Kidney (tissue), 14 donors: Measurements from ENCODE around the gene SORCS3. TPM values are rescaled to one million over a fixed set of nuclear protein-coding genes. Genes with fewer than 3 reads are reported as not detected.

Experiments used
- DNase-seq, 5 donors: peaks; one replicate each; pipeline ENCODE4 v3.0.0-alpha.2; 2013 to 2020
- FAIRE-seq: peaks from 2 replicates; lab custom pipeline; 2012; peaks lifted over from hg19 to GRCh38; lab: Jason Lieb, UNC
- H3K27ac ChIP-seq, 2 donors: one replicate each; pipeline ENCODE4 v1.7.0; 2013; ENCODE audit warnings: low read depth in 2 of 2, low read length in 2 of 2, inconsistent platforms in 1 of 2
- H3K27me3 ChIP-seq: one replicate; pipeline ENCODE4 v1.7.1; 2013; ENCODE audit warnings: low read length, inconsistent platforms; ENCODE audit not compliant: control insufficient read depth, insufficient read depth
- H3K36me3 ChIP-seq, 3 donors: one replicate each; pipeline versions ENCODE4 v1.7.0 to v1.7.1; 2013; ENCODE audit warnings: low read length in 3 of 3, control low read depth in 1 of 3, inconsistent platforms in 1 of 3; ENCODE audit not compliant: insufficient read depth in 3 of 3, control insufficient read depth in 2 of 3
- H3K4me1 ChIP-seq, 3 donors: one replicate each; pipeline versions ENCODE4 v1.7.0 to v1.7.1; 2013; ENCODE audit warnings: low read length in 3 of 3, inconsistent platforms in 1 of 3, low read depth in 1 of 3; ENCODE audit not compliant: control insufficient read depth in 2 of 3, insufficient read depth in 2 of 3
- H3K4me3 ChIP-seq, 3 donors: one replicate each; pipeline versions ENCODE4 v1.7.0 to v1.8.1; 2013; ENCODE audit warnings: low read length in 3 of 3, control low read depth in 1 of 3, inconsistent platforms in 1 of 3
- H3K9ac ChIP-seq, 3 donors: one replicate each; pipeline versions ENCODE4 v1.7.0 to v1.7.1; 2013; ENCODE audit warnings: low read length in 3 of 3, control low read depth in 1 of 3, inconsistent platforms in 1 of 3
- H3K9me3 ChIP-seq, 3 donors: one replicate each; pipeline versions ENCODE4 v1.7.0 to v1.7.1; 2013; ENCODE audit warnings: low read length in 3 of 3, control low read depth in 1 of 3, inconsistent platforms in 1 of 3; ENCODE audit not compliant: control insufficient read depth in 2 of 3, insufficient read depth in 1 of 3
- CTCF ChIP-seq: IDR thresholded peaks from 3 replicates; pipeline ENCODE4 v1.5.1; 2012; ENCODE audit warnings: mild to moderate bottlenecking, moderate library complexity, borderline replicate concordance; ENCODE audit not compliant: insufficient read depth; ENCODE audit errors: extremely low read depth
- intact Hi-C: fragments of 100-400 bp; cut with DNase I; formaldehyde crosslinking; loops from one replicate; pipeline ENCODE4 v1.11.1; 2022
- polyA plus RNA-seq: library from polyadenylated mRNA; stranded (reverse); fragments of 350-450 nt; fragmentation: Illumina TruSeq; extraction: RNeasy Lipid Tissue Mini Kit (QIAGEN cat#74804); gene quantifications from one replicate; pipeline ENCODE4 v1.2.3, GENCODE V29; 2014; ENCODE audit warnings: low read depth, low replicate concordance; ENCODE audit not compliant: insufficient read depth
- total RNA-seq: library from RNA; stranded (reverse); fragmentation: NEBNext Ultra II Directional; extraction: Animal tissue kit (Norgen Biotek cat#: 25700); gene quantifications from one replicate; pipeline ENCODE4 v1.2.1, GENCODE V29; 2021
- donor health status: control.
- donor health status: control.
- donor health status: control.
- donor health status: control.
- donor health status: control.
- donor health status: DM: yes; HTN: yes; CAD: no.
- donor health status: Normal renal cell carcinoma (clear cell type).

The SORCS3 gene
- total and polyA plus RNA-seq, 2 donors from 2014 or later: 0.52 to 1.1 TPM

- FAIRE-seq (no peak), DNase-seq (peak in 4 of 5 donors; percentile 58 to 87 (median 84))
- Histone ChIP-seq H3K27me3 (no peaks in the 10 kb centered on the region), H3K9ac (no peak overlapping the region), H3K27ac (no peak overlapping the region), H3K36me3 (no peaks in the 10 kb centered on the region), H3K9me3 (peaks cover 0 to 7% (median 0%) of the 10 kb centered on the region in 3 donors), H3K4me3 (no peak overlapping the region), H3K4me1 (no peaks in the 10 kb centered on the region)
- TF ChIP-seq CTCF: no peak
- intact Hi-C loops: no loop called here
These were observed 183.4 kb downstream of the SORCS3 start for GRCh38 chr10:104824380-104825006.

GRCh38 chr10:104831272-104831671 is 190.2 kb downstream of the SORCS3 start:
- H3K27ac ChIP-seq: no peak overlapping the region
- H3K4me1 ChIP-seq: no peaks in the 10 kb centered on the region
- H3K9me3 ChIP-seq: peaks cover 0 to 7% (median 0%) of the 10 kb centered on the region in 3 donors
- intact Hi-C loops: no loop called here
- H3K36me3 ChIP-seq: no peaks in the 10 kb centered on the region
- DNase-seq (no peak), FAIRE-seq (no peak)
- no peak overlapping the region for H3K9ac ChIP-seq
- no peak for TF ChIP-seq CTCF
- no peak overlapping the region for H3K4me3 ChIP-seq
- H3K27me3 ChIP-seq: no peaks in the 10 kb centered on the region

- DNase-seq (no peak), FAIRE-seq (no peak)
- H3K27ac ChIP-seq: no peak overlapping the region
- no peaks in the 10 kb centered on the region for H3K4me1 ChIP-seq
- H3K4me3 ChIP-seq: no peak overlapping the region
- H3K9ac ChIP-seq: no peak overlapping the region
- H3K9me3 ChIP-seq: no peaks in the 10 kb centered on the region
- no peaks in the 10 kb centered on the region for H3K27me3 ChIP-seq
- TF ChIP-seq CTCF: no peak
- no peaks in the 10 kb centered on the region for H3K36me3 ChIP-seq
- intact Hi-C loops: no loop called here
These were observed 193.5 kb downstream of the SORCS3 start for GRCh38 chr10:104834580-104834979.

- Histone ChIP-seq H3K4me3 (no peak overlapping the region), H3K27ac (no peak overlapping the region), H3K9ac (no peak overlapping the region), H3K4me1 (no peaks in the 10 kb centered on the region), H3K36me3 (no peaks in the 10 kb centered on the region), H3K9me3 (no peaks in the 10 kb centered on the region), H3K27me3 (no peaks in the 10 kb centered on the region)
- DNase-seq: peak in 1 of 5 donors; percentile 14
- FAIRE-seq: no peak
- TF ChIP-seq CTCF: no peak
- intact Hi-C loops: no loop called here
These were observed 194.3 kb downstream of the SORCS3 start for GRCh38 chr10:104835422-104835821.
